Gastroesophageal sphincter (tissue), 3 donors: ENCODE data around the gene VIPR2.

Source experiments
- POLR2A ChIP-seq, 2 donors: fragments of 450-650 bp; IDR thresholded peaks; one replicate each; pipeline ENCODE4 v1.6.1; 2017; ENCODE audit warnings: antibody characterized with exemption in 2 of 2, mild to moderate bottlenecking in 2 of 2, moderate library complexity in 1 of 2
- POLR2AphosphoS5 ChIP-seq: sonication (generic); formaldehyde crosslinking; IDR thresholded peaks from one replicate; pipeline ENCODE4 v1.6.1; 2017; ENCODE audit warnings: antibody characterized with exemption
- TF ChIP-seq, protein P1 (sequence below), 4 experiments: fragments of 200-600 bp in 2 of 4; fragments of 450-650 bp in 2 of 4; sonication (generic) in 1 of 4; IDR thresholded peaks; one replicate each; pipeline ENCODE4 v1.5.1; 2017 to 2019; ENCODE audit warnings: antibody characterized with exemption in 4 of 4, mild to moderate bottlenecking in 2 of 4, moderate library complexity in 2 of 4

DNA sequence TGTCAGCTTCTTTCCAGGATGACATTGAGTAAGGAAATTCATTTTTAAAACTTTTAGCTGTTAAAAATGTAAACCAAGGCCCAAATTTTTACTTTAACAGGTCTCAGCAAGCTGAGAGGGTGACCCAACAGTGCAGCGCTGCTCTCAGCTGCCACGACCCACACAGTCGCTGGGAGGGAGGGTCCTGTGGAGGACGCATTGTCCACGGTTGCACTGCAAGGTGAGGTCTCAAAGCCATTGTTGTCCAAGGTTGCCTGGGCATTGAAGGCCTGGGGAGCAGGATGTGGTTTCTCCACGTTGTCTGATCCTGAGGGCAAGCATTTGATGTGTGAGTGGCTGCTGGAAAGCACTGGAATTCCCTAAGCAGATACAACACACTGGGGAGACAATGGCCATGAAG lies 15.1 kb upstream of the VIPR2 start:
- TF ChIP-seq, protein P1, sequence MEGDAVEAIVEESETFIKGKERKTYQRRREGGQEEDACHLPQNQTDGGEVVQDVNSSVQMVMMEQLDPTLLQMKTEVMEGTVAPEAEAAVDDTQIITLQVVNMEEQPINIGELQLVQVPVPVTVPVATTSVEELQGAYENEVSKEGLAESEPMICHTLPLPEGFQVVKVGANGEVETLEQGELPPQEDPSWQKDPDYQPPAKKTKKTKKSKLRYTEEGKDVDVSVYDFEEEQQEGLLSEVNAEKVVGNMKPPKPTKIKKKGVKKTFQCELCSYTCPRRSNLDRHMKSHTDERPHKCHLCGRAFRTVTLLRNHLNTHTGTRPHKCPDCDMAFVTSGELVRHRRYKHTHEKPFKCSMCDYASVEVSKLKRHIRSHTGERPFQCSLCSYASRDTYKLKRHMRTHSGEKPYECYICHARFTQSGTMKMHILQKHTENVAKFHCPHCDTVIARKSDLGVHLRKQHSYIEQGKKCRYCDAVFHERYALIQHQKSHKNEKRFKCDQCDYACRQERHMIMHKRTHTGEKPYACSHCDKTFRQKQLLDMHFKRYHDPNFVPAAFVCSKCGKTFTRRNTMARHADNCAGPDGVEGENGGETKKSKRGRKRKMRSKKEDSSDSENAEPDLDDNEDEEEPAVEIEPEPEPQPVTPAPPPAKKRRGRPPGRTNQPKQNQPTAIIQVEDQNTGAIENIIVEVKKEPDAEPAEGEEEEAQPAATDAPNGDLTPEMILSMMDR (IDR thresholded peaks at IDR 0.05): no peak
- TF ChIP-seq POLR2A (IDR thresholded peaks at IDR 0.05): no peak
- TF ChIP-seq POLR2AphosphoS5: no peak
